Heart left ventricle (tissue), 16 donors: ENCODE measurements around the gene OR52E4. TPM values are rescaled to one million over a fixed set of nuclear protein-coding genes. Genes with fewer than 3 reads are reported as not detected.

Experiments used
- ATAC-seq, 4 donors: fragments of 200-7000 bp; cut with Tn5 transposase; one replicate each; pipeline ENCODE4 v1.9.1; 2020 to 2022; ENCODE audit warnings: moderate library complexity in 4 of 4, mild to moderate bottlenecking in 3 of 4, moderate number of reproducible peaks in 1 of 4
- DNase-seq, 5 donors: peaks; one replicate each; pipeline ENCODE4 v3.0.0-alpha.2; 2020
- H3K27ac ChIP-seq, 12 donors: fragments of 200-600 bp; sonication (generic) in 4 of 12; one replicate each; pipeline versions ENCODE4 v1.5.0 to v1.8.0; 2016 to 2022; ENCODE audit warnings: mild to moderate bottlenecking in 2 of 12
- H3K27me3 ChIP-seq, 9 donors: fragments of 200-600 bp; sonication (generic) in 2 of 9; one replicate each; pipeline versions ENCODE4 v1.5.1 to v1.8.0; 2016 to 2022; ENCODE audit warnings: mild to moderate bottlenecking in 3 of 9
- H3K36me3 ChIP-seq, 9 donors: fragments of 200-600 bp; sonication (generic) in 2 of 9; one replicate each; pipeline versions ENCODE4 v1.5.0 to v1.8.0; 2018 to 2022; ENCODE audit warnings: mild to moderate bottlenecking in 2 of 9
- H3K4me1 ChIP-seq, 12 donors: fragments of 200-600 bp; sonication (generic) in 4 of 12; one replicate each; pipeline versions ENCODE4 v1.5.0 to v1.8.0; 2016 to 2022; ENCODE audit warnings: mild to moderate bottlenecking in 3 of 12
- H3K4me3 ChIP-seq, 12 donors: fragments of 200-600 bp; sonication (generic) in 4 of 12; one replicate each; pipeline versions ENCODE4 v1.5.0 to v1.8.0; 2017 to 2022; ENCODE audit warnings: mild to moderate bottlenecking in 9 of 12, moderate library complexity in 4 of 12
- H3K9me3 ChIP-seq, 12 donors: fragments of 200-600 bp; sonication (generic) in 4 of 12; one replicate each; pipeline versions ENCODE4 v1.5.0 to v1.8.0; 2016 to 2022; ENCODE audit warnings: mild to moderate bottlenecking in 1 of 12
- POLR2A ChIP-seq, 2 donors: fragments of 450-650 bp; IDR thresholded peaks; one replicate each; pipeline ENCODE4 v1.6.1; 2017; ENCODE audit warnings: antibody characterized with exemption in 2 of 2, mild to moderate bottlenecking in 2 of 2, moderate library complexity in 2 of 2
- WGBS, 4 donors: extraction: QIAGEN DNeasy Blood & Tissue Kit in 2 of 4; methylation state at CpG; one replicate each; pipeline versions ENCODE4 v1.1.5 to v1.1.7; 2013 to 2018; 5-methylcytosine and 5-hydroxymethylcytosine counted together
- intact Hi-C, 10 donors: fragments of 100-400 bp; cut with DNase I; formaldehyde crosslinking; loops; one replicate each; pipeline versions ENCODE4 v1.11.1 to v1.14.2; 2022
- polyA plus RNA-seq, 2 donors: library from polyadenylated mRNA; stranded (reverse); fragments of 200-250 nt; gene quantifications; one replicate each; pipeline ENCODE4 v1.2.3, GENCODE V29; 2013
- total RNA-seq, 9 donors: library from RNA; depleted of rRNA in 2 of 9; stranded (reverse); fragments of >200 nt in 2 of 9; fragmentation: NEBNext Ultra II Directional in 3 of 9; extraction: Animal tissue kit (Norgen Biotek cat#: 25700) in 3 of 9; gene quantifications; one replicate each; pipeline versions ENCODE4 v1.1.0 to v1.2.4, GENCODE V29; 2016 to 2023
- TF ChIP-seq, protein P1 (sequence below), 12 donors: fragments of 200-600 bp; sonication (generic) in 4 of 12; IDR thresholded peaks; one replicate each; pipeline versions ENCODE4 v1.5.0 to v1.8.0; 2018 to 2022; ENCODE audit warnings: antibody characterized with exemption in 12 of 12, mild to moderate bottlenecking in 5 of 12
- donor health status: ischemic (EF 13 %, LVEDD 7.1; RV severe dilation, severe dysfunction).
- donor health status: healthy with polysubstance abuse.
- donor health status: DM: no; HTN: yes; CAD: no.
- donor health status: DM: no; HTN: no; CAD: no.
- donor health status: ischemic (EF 25% LVEDD 6.9; RV normal size, moderate dysfunction).
- donor health status: ischemic (EF 25% LVEDD 5.7; RV mildly dilated, moderate dysfunction).
- donor health status: healthy.
- donor health status: DM: yes; HTN: yes; CAD: no.
- donor health status: ischemic (EF 35%, LVEDD 5.7; RV mildly dilated, moderate dysfunction).
- donor health status: nonischemic (EF 11% LVEDD 7.7; RV severe dilation, severe dysfunction).
- donor health status: DM: yes; HTN: yes; CAD: no.
- donor health status: PGD.
- donor health status: ischemic (EF 29% LVEDD 5.4; RV normal size, mild dysfunction).
- donor health status: nonischemic (EF 23%, LVEDD 6.1; RV moderate dilation, normal function).

OR52E4 gene
- total and polyA plus RNA-seq, 11 donors: not detected

DNA sequence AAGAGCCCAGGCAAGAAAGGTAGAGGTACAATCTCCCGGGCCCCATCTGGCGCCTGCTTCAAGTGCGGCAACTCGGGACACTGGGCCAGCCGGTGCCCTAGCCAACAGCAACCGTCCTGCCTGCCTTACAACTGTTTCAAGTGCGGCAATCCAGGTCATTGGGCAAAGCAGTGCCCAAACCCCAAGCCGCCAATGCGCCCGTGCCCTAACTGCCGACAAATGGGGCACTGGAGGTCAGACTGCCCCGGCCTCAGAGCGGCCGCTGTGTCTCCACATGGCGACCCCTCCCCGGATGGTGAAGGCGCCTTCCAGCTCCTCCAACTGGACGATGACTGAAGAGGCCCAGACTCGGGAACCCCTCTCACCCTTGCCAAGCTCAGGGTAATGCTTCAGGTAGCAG is 50.2 kb downstream of the OR52E4 start:
- no peak for ATAC-seq
- H3K27ac ChIP-seq: no peak overlapping the region
- H3K27me3 ChIP-seq: no peaks in the 10 kb centered on the region
- H3K4me1 ChIP-seq: no peaks in the 10 kb centered on the region
- H3K36me3 ChIP-seq: no peaks in the 10 kb centered on the region
- H3K4me3 ChIP-seq: no peak overlapping the region
- intact Hi-C loops: no loop called here
- DNase-seq: no peak
- TF ChIP-seq POLR2A (IDR thresholded peaks at IDR 0.05): no peak
- TF ChIP-seq, protein P1, sequence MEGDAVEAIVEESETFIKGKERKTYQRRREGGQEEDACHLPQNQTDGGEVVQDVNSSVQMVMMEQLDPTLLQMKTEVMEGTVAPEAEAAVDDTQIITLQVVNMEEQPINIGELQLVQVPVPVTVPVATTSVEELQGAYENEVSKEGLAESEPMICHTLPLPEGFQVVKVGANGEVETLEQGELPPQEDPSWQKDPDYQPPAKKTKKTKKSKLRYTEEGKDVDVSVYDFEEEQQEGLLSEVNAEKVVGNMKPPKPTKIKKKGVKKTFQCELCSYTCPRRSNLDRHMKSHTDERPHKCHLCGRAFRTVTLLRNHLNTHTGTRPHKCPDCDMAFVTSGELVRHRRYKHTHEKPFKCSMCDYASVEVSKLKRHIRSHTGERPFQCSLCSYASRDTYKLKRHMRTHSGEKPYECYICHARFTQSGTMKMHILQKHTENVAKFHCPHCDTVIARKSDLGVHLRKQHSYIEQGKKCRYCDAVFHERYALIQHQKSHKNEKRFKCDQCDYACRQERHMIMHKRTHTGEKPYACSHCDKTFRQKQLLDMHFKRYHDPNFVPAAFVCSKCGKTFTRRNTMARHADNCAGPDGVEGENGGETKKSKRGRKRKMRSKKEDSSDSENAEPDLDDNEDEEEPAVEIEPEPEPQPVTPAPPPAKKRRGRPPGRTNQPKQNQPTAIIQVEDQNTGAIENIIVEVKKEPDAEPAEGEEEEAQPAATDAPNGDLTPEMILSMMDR (IDR thresholded peaks at IDR 0.05): no peak
- 85 to 93% (median 90%) methylated on average over 5 to 19 of the region's 19 CpGs for WGBS, 4 donors
- peaks cover 0 to 14% (median 0%) of the 10 kb centered on the region in 12 donors for H3K9me3 ChIP-seq

DNA sequence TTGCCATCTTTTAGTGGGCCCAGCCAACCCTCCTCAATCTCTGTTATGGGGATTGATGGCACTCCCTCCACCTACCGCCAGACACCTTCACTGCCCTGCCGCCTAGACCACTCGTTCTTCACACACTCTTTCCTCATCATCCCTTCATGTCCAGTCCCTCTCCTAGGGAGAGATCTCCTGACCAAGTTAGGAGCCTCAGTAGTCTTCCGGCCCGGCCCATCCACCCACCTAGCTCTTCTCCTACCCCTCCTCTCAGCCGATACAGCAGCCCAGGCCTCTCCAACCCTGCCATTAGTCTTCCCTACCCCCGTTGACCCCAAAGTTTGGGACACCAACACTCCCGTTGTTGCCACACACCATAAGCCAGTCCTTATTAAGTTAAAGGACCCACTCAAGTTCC is 50.6 kb downstream of the OR52E4 start:
- Histone ChIP-seq H3K9me3 (peaks cover 0 to 11% (median 0%) of the 10 kb centered on the region in 12 donors), H3K4me1 (no peaks in the 10 kb centered on the region), H3K36me3 (no peaks in the 10 kb centered on the region), H3K27ac (no peak overlapping the region), H3K4me3 (no peak overlapping the region), H3K27me3 (no peaks in the 10 kb centered on the region)
- ATAC-seq (no peak), DNase-seq (no peak)
- no peak for TF ChIP-seq POLR2A (IDR thresholded peaks at IDR 0.05)
- TF ChIP-seq, protein P1 (IDR thresholded peaks at IDR 0.05): no peak
- 87 to 91% (median 90%) methylated on average over 8 of the region's 8 CpGs for WGBS, 4 donors
- intact Hi-C loops: no loop called here

DNA sequence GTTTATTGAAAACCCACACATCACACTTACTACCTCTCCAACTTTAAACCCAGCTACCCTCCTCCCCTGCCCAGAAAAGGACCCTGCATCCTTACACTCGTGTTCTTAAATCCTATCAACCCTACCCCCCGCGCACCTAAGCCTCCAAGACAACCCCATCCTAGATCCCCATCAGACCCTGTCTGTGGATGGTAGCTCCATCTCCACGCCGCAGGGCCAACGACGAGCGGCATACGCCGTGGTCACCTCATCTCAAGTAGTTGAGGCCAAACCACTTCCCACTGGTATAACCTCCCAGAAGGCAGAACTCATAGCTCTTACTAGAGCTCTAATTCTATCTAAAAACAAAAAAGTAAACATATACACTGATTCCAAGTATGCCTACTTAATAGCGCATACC is 52.2 kb downstream of the OR52E4 start:
- no peaks in the 10 kb centered on the region for H3K4me1 ChIP-seq
- H3K36me3 ChIP-seq: no peaks in the 10 kb centered on the region
- H3K9me3 ChIP-seq: peaks cover 0 to 7% (median 0%) of the 10 kb centered on the region in 12 donors
- H3K27me3 ChIP-seq: no peaks in the 10 kb centered on the region
- ATAC-seq (no peak), DNase-seq (no peak)
- no peak for TF ChIP-seq POLR2A (IDR thresholded peaks at IDR 0.05)
- TF ChIP-seq, protein P1 (IDR thresholded peaks at IDR 0.05): no peak
- no peak overlapping the region for H3K27ac ChIP-seq
- intact Hi-C loops: no loop called here
- H3K4me3 ChIP-seq: no peak overlapping the region
- WGBS, 4 donors: 91 to 94% (median 94%) methylated on average over 11 of the region's 11 CpGs

DNA sequence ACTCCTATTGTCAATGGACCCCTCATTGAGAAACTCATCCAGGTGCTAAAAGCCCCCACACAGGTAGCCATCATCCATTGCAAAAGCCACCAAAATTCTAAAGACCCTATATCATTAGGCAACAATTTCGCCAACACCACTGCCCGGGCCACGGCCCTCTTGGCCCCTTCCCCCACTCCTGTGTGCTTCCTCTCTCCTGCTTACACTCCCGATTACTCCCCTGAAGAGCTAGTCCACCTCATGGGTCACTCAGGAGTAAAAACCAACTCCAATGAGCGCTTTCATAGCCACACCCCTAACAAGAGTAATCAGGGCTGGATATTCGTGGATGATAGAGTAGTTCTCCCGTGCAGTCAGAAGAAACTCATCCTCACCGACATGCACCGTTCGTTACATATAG is 52.7 kb downstream of the OR52E4 start:
- intact Hi-C loops: no loop called here
- Histone ChIP-seq H3K4me3 (no peak overlapping the region), H3K27me3 (no peaks in the 10 kb centered on the region), H3K36me3 (no peaks in the 10 kb centered on the region), H3K27ac (no peak overlapping the region), H3K4me1 (no peaks in the 10 kb centered on the region), H3K9me3 (peaks cover 0 to 7% (median 0%) of the 10 kb centered on the region in 12 donors)
- no peak for TF ChIP-seq POLR2A (IDR thresholded peaks at IDR 0.05)
- TF ChIP-seq, protein P1 (IDR thresholded peaks at IDR 0.05): no peak
- ATAC-seq (no peak), DNase-seq (no peak)
- 77 to 91% (median 90%) methylated on average over 10 of the region's 10 CpGs for WGBS, 4 donors

Other genes with a start within 250 kb of the OR52E4 start
- gene TRIM5, start 195.6 kb upstream of the OR52E4 start, total RNA-seq: 10 to 100 TPM in 2 of 9 donors, 1 to 10 TPM in 7; 7.5 to 15.9 (median 8.9) TPM
- 1 to 10 TPM; 4.7 to 8.2 TPM for gene TRIM5, start 195.6 kb upstream of the OR52E4 start, polyA plus RNA-seq
- gene TRIM22, start 190.8 kb upstream of the OR52E4 start, total RNA-seq: 10 to 100 TPM in 8 of 9 donors, 1 to 10 TPM in 1; 9.4 to 83.0 (median 17.0) TPM
- gene TRIM22, start 190.8 kb upstream of the OR52E4 start, polyA plus RNA-seq: 1 to 10 TPM; 9.2 to 10.0 TPM
- under 1 TPM in 1 of 9 donors, not detected in 8; 0.13 TPM for gene OR56B1, start 144.2 kb upstream of the OR52E4 start, total RNA-seq
- not detected for gene OR56B1, start 144.2 kb upstream of the OR52E4 start, polyA plus RNA-seq
- gene OR52N4, start 126.4 kb upstream of the OR52E4 start, total RNA-seq: under 1 TPM in 1 of 9 donors, not detected in 8; 0.38 TPM
- gene OR52N4, start 126.4 kb upstream of the OR52E4 start, polyA plus RNA-seq: not detected
- gene OR52N5, start 97.3 kb upstream of the OR52E4 start, total RNA-seq: not detected
- gene OR52N5, start 97.3 kb upstream of the OR52E4 start, polyA plus RNA-seq: not detected
- under 1 TPM in 1 of 9 donors, not detected in 8; 0.21 TPM for gene OR52N1, start 89.4 kb upstream of the OR52E4 start, total RNA-seq
- not detected for gene OR52N1, start 89.4 kb upstream of the OR52E4 start, polyA plus RNA-seq
- gene OR52N2, start 71.7 kb upstream of the OR52E4 start, total RNA-seq: not detected
- gene OR52N2, start 71.7 kb upstream of the OR52E4 start, polyA plus RNA-seq: not detected
- gene OR52E6, start 38.7 kb upstream of the OR52E4 start, total RNA-seq: not detected
- not detected for gene OR52E6, start 38.7 kb upstream of the OR52E4 start, polyA plus RNA-seq
- gene OR52E8, start 22.9 kb upstream of the OR52E4 start, total RNA-seq: not detected
- gene OR52E8, start 22.9 kb upstream of the OR52E4 start, polyA plus RNA-seq: not detected
- not detected for gene OR52E5, start 12.6 kb downstream of the OR52E4 start, total RNA-seq
- not detected for gene OR52E5, start 12.6 kb downstream of the OR52E4 start, polyA plus RNA-seq
- not detected for gene OR56A3, start 61.6 kb downstream of the OR52E4 start, total RNA-seq
- not detected for gene OR56A3, start 61.6 kb downstream of the OR52E4 start, polyA plus RNA-seq
- gene OR56A5, start 87.9 kb downstream of the OR52E4 start, total RNA-seq: not detected
- not detected for gene OR56A5, start 87.9 kb downstream of the OR52E4 start, polyA plus RNA-seq
- gene OR52L1, start 106.4 kb downstream of the OR52E4 start, total RNA-seq: not detected
- gene OR52L1, start 106.4 kb downstream of the OR52E4 start, polyA plus RNA-seq: not detected
- gene OR56A4, start 126.3 kb downstream of the OR52E4 start, total RNA-seq: under 1 TPM in 1 of 9 donors, not detected in 8; 0.40 TPM
- not detected for gene OR56A4, start 126.3 kb downstream of the OR52E4 start, polyA plus RNA-seq
- under 1 TPM in 2 of 9 donors, not detected in 7; 0.03 to 0.06 TPM for gene OR56A1, start 150.1 kb downstream of the OR52E4 start, total RNA-seq
- gene OR56A1, start 150.1 kb downstream of the OR52E4 start, polyA plus RNA-seq: not detected
- not detected for gene OR56B4, start 227.1 kb downstream of the OR52E4 start, total RNA-seq
- gene OR56B4, start 227.1 kb downstream of the OR52E4 start, polyA plus RNA-seq: not detected